ENCODE results near the gene IGF2BP2. TPM values are rescaled to one million over a fixed set of nuclear protein-coding genes. Genes with fewer than 3 reads are reported as not detected.

Gene IGF2BP2
- total RNA-seq, 1 experiment from 2014 or later: 135 TPM

DNA sequence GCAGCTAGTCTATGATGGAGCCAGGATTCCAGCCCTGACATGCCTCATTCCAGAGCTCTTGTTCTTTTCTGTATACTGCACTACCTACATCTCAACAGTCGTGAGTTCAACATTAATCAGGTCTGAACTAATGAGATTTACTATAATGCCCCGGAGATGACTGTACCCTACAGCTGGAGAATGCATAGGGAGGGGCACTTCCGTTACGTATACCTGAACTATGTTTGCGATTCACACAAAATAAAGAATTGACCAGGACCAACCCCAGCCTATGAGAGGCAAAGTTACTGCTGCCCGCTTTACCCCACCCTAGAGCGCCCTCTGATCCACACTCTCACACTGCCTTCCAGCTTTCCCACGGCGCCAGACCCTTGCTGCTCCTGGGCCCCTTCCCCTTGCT is 97.0 kb downstream of the IGF2BP2 start:
- DNase-seq (ENCODE audit: low read depth, low spot score): no peak
- Histone ChIP-seq H4K20me1 (ENCODE audit: insufficient read depth) (peaks cover 20% of the 10 kb centered on the region), H3K27ac (ENCODE audit: low read depth, low read length) (no peak overlapping the region), H3K4me3 (replicated peaks in 1 of 2; ENCODE audit: low read depth in 1 of 2, low read length in 2 of 2) (no peak overlapping the region), H3K4me2 (ENCODE audit: low read length) (no peak overlapping the region), H3K36me3 (ENCODE audit: control insufficient read depth in 1 of 2, insufficient read depth in 2 of 2, low read length in 2 of 2) (no peaks in the 10 kb centered on the region), H2AFZ (ENCODE audit: low read depth, low read length, poor library complexity, severe bottlenecking) (no peak overlapping the region), H3K9ac (ENCODE audit: low read length) (no peak overlapping the region), H3K9me2 (ENCODE audit: insufficient read depth) (no peaks in the 10 kb centered on the region), H3K4me1 (ENCODE audit: control insufficient read depth in 1 of 2, insufficient read depth in 2 of 2, low read length in 2 of 2) (peaks cover 19 to 53% of the 10 kb centered on the region in 2 experiments), H3K27me3 (ENCODE audit: insufficient read depth, low read length) (no peaks in the 10 kb centered on the region), H3K9me3 (ENCODE audit: control insufficient read depth in 1 of 2, insufficient read depth in 1 of 2, low read depth in 1 of 2, low read length in 2 of 2) (no peaks in the 10 kb centered on the region), H3K79me2 (ENCODE audit: insufficient read depth, low read length) (peaks cover 99% of the 10 kb centered on the region)
- intact Hi-C loops (cut with micrococcal nuclease): no loop called here
- RAD21 ChIA-PET (ENCODE audit: low non-redundant PET in 1 of 2, low total read pairs in 2 of 2, uncharacterized antibody in 2 of 2, unreplicated experiment in 2 of 2): no interaction called here
- no peak; the same call in 1 of the 2 replicates for ATAC-seq
- TF ChIP-seq SRF (IDR thresholded peaks at IDR 0.05; ENCODE audit: low read depth) (no peak), REST (IDR thresholded peaks at IDR 0.05; ENCODE audit: low read depth) (no peak), ZFX (IDR thresholded peaks at IDR 0.05) (no peak), SIN3A (IDR thresholded peaks at IDR 0.05; ENCODE audit: low read depth) (no peak), RAD21 (IDR thresholded peaks at IDR 0.05; ENCODE audit: low read depth) (no peak)
- BruUV-seq (replicated peaks): no TSS peak
- CTCF ChIA-PET: interaction anchor here (0.9 to 1.7 kb wide), 2 partner anchors 41 to 67 kb away, joined by 3 to 5 read pairs; no protein-coding TSS in a partner anchor
- POLR2A ChIA-PET: no interaction called here

- Histone ChIP-seq H3K4me2 (ENCODE audit: low read length) (no peak overlapping the region), H3K79me2 (ENCODE audit: insufficient read depth, low read length) (peaks cover 99% of the 10 kb centered on the region), H3K9me2 (ENCODE audit: insufficient read depth) (no peaks in the 10 kb centered on the region), H3K27ac (ENCODE audit: low read depth, low read length) (no peak overlapping the region), H3K36me3 (ENCODE audit: control insufficient read depth in 1 of 2, insufficient read depth in 2 of 2, low read length in 2 of 2) (no peaks in the 10 kb centered on the region), H3K4me3 (replicated peaks in 1 of 2; ENCODE audit: low read depth in 1 of 2, low read length in 2 of 2) (no peak overlapping the region), H3K9me3 (ENCODE audit: control insufficient read depth in 1 of 2, insufficient read depth in 1 of 2, low read depth in 1 of 2, low read length in 2 of 2) (no peaks in the 10 kb centered on the region), H4K20me1 (ENCODE audit: insufficient read depth) (peaks cover 19% of the 10 kb centered on the region), H3K4me1 (ENCODE audit: control insufficient read depth in 1 of 2, insufficient read depth in 2 of 2, low read length in 2 of 2) (peaks cover 17 to 47% of the 10 kb centered on the region in 2 experiments), H2AFZ (ENCODE audit: low read depth, low read length, poor library complexity, severe bottlenecking) (no peak overlapping the region), H3K27me3 (ENCODE audit: insufficient read depth, low read length) (no peaks in the 10 kb centered on the region), H3K9ac (ENCODE audit: low read length) (no peak overlapping the region)
- ChIA-PET RAD21 (ENCODE audit: low non-redundant PET in 1 of 2, low total read pairs in 2 of 2, uncharacterized antibody in 2 of 2, unreplicated experiment in 2 of 2) (no interaction called here), CTCF (no interaction called here), POLR2A (no interaction called here)
- ATAC-seq: peak; percentile 41
- 0 out of 2 replicates have a peak, but pooled peaks have one; percentile 26 for TF ChIP-seq SP1 (IDR thresholded peaks at IDR 0.05; ENCODE audit: low read depth)
- TF ChIP-seq EZH2phosphoT487 (IDR thresholded peaks at IDR 0.05; ENCODE audit: borderline replicate concordance): no peak
- BruUV-seq (replicated peaks): no TSS peak
- intact Hi-C loops (cut with micrococcal nuclease): no loop called here
- no peak for DNase-seq (ENCODE audit: low read depth, low spot score)
Observed at GRCh38 chr3:185726254-185726967, 98.4 kb downstream of the IGF2BP2 start.

Data from HCT116 (cell line).